Activated CD4-positive, alpha-beta T cell treated with anti-CD3 and anti-CD28 coated beads for 4 hours (primary cell): ENCODE measurements around the gene REXO2.

Experiments
- DNase-seq, 2 donors: peaks; one replicate each; pipeline ENCODE4 v3.0.0-alpha.2; 2020

The REXO2 gene

GRCh38 chr11:114439229-114440120 is at the start of gene REXO2:
Gene REXO2, plus strand, starts transcription at chr11:114439467. Its CDS starts 62 bp downstream, at chr11:114439529.
- peak; percentile 93 to 94 for DNase-seq

- no peak for DNase-seq
Observed at GRCh38 chr11:114392735-114393667, 46.3 kb upstream of the REXO2 start.

GRCh38 chr11:114395736-114396135 is 43.5 kb upstream of the REXO2 start:
- DNase-seq: no peak

GRCh38 chr11:114396916-114397315 is 42.4 kb upstream of the REXO2 start:
- no peak for DNase-seq

- DNase-seq: no peak
Observed at GRCh38 chr11:114397349-114397982, 41.8 kb upstream of the REXO2 start.

- no peak for DNase-seq
Observed at GRCh38 chr11:114398303-114398920, 40.9 kb upstream of the REXO2 start.

- DNase-seq: no peak
Observed at GRCh38 chr11:114399490-114400215, 39.6 kb upstream of the REXO2 start.

- DNase-seq: peak; percentile 96 to 98
Observed at GRCh38 chr11:114400216-114400914, 38.9 kb upstream of the REXO2 start, which contains the start of the genes C11orf71 and RBM7. Gene C11orf71, minus strand, starts transcription at chr11:114400511. Its CDS starts 180 bp downstream, at chr11:114400331. Gene RBM7, plus strand, starts transcription at chr11:114400666. Its CDS starts 6 bp downstream, at chr11:114400672.

- no peak for DNase-seq
Observed at GRCh38 chr11:114400915-114401223, 38.4 kb upstream of the REXO2 start.

GRCh38 chr11:114401311-114401710 is 38.0 kb upstream of the REXO2 start:
- no peak for DNase-seq

GRCh38 chr11:114412946-114413345 is 26.3 kb upstream of the REXO2 start:
- no peak for DNase-seq

- DNase-seq: no peak
Observed at GRCh38 chr11:114413958-114414357, 25.3 kb upstream of the REXO2 start.

- DNase-seq: no peak
Observed at GRCh38 chr11:114416441-114416961, 22.8 kb upstream of the REXO2 start.

GRCh38 chr11:114426280-114426679 is 13.0 kb upstream of the REXO2 start:
- no peak for DNase-seq

GRCh38 chr11:114430290-114430689 is 9.0 kb upstream of the REXO2 start:
- DNase-seq: no peak

- no peak for DNase-seq
Observed at GRCh38 chr11:114432893-114433292, 6.4 kb upstream of the REXO2 start.

GRCh38 chr11:114433376-114433775 is 5.9 kb upstream of the REXO2 start:
- DNase-seq: no peak

GRCh38 chr11:114438303-114438702 is 964 bp upstream of the REXO2 start:
- DNase-seq: no peak

GRCh38 chr11:114440121-114440860 is 1.0 kb downstream of the REXO2 start:
- no peak for DNase-seq
